Renal pelvis (tissue), 4 donors: Measurements from ENCODE around the gene SSBP2. TPM values are rescaled to one million over a fixed set of nuclear protein-coding genes. Genes with fewer than 3 reads are reported as not detected.
"Not testable (repeated sequence)": the region's sequence is repeated elsewhere in the genome, so short reads cannot be mapped to it uniquely, and the experiment has no call there.

ENCODE experiments used
- DNase-seq: peaks from one replicate; pipeline ENCODE4 v3.0.0-alpha.2; 2013
- polyA plus RNA-seq, 3 donors: library from polyadenylated mRNA; unstranded; fragments of 120-200 nt; gene quantifications; one replicate each; pipeline ENCODE4 v1.2.1, GENCODE V29; 2013; ENCODE audit not compliant: insufficient read length in 3 of 3

The SSBP2 gene
- polyA plus RNA-seq, 3 donors = 80.7 to 85.0 (median 82.9) TPM

- DNase-seq = no peak
Measured at GRCh38 chr5:81435023-81435422, 315.9 kb downstream of the SSBP2 start.

- no peak for DNase-seq
Measured at GRCh38 chr5:81429985-81430384, 320.9 kb downstream of the SSBP2 start.

GRCh38 chr5:81429363-81429762 lies 321.5 kb downstream of the SSBP2 start:
- no peak for DNase-seq

GRCh38 chr5:81428861-81429260 lies 322.0 kb downstream of the SSBP2 start:
- DNase-seq = no peak

- DNase-seq = no peak
Measured at GRCh38 chr5:81428446-81428845, 322.5 kb downstream of the SSBP2 start.

DNA sequence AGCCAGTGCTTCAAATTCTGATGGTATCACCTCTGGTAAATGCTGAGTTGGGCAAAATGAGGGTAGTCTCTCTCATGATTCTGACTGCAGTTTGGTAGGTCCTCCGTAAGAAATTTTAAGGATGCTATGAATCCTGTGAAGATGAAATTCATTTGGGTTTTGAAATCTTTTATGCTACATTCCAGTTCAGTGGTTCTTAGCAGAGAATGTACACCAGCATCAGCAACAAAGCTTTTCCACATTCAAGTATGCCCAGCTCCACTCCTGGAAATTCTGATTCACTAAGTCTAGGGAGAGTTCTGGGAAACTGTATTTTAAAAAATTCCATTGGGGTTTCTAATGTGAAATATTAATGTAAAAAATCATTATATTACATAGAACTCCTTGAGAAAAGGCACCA lies 323.3 kb downstream of the SSBP2 start:
- DNase-seq = no peak

DNA sequence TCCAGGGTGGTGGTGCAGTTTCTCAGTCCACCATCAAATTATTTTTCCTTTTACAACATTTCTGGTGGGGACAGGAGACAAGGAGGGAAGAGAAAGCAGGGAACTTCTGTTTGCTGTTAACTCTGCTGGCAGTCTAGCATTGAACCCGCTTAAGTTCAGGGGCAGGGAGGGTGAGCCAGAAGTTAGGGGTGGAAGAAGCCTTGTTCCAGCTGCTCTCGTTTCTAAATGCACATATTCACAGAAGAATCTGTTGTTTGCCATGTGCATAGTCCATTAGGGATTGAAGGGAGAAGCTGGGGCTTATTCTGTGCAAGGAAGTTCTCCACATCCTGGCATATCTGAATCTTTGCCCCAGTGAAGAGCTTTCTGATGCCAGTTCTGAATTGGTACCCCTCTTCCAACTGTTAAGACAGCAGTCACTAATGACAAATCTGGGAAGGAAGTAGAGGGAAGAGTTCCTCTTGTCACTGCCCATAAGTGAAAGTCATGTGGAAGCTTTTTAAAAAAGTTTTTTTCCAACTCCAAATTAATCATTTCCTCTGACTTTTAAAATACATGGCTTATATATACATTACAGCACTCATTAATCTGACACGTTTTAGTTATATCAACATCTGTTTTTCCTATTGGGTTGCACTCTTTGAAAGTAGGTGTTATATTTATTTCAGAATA lies 324.4 kb downstream of the SSBP2 start:
- DNase-seq = no peak

GRCh38 chr5:81425569-81425968 lies 325.3 kb downstream of the SSBP2 start:
- peak; percentile 47 for DNase-seq

DNA sequence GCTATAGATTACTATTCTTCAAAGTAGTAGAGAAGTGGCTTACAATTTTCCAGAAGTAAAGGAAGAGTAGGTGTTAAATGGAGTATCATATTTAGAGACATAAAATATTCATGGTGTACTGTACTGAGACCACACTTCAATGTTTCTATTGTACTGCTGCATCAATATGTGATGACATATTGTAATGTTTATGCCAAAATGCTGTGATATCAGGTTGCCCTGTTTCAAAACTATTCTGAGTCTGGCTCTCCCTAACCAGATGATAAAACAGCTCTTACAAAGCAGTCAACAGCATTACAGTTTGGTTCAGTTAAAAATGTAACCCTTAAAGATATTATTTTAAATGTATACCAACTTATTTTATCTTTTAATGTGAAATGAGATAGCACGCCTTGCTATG lies 326.2 kb downstream of the SSBP2 start:
- no peak for DNase-seq

DNA sequence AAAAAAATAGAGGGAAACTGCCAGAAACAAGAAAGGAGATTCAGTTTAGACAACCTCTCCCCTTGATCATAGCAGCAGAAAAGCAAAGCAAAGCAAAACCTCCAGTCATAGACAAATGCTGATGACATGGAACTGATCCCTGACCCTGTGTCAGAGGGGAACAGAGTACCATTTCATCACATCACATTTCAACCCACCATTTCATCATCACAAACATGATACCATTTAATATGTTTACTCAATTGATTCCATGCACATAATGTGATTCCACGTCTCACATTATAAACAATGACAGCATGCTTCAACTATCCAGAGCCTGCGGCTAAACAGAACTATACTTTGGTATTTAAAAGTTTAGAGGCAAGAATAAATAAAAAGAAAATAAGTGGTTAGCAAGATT lies 328.2 kb downstream of the SSBP2 start:
- DNase-seq = no peak

- DNase-seq = no peak
Measured at GRCh38 chr5:81420039-81420667, 330.7 kb downstream of the SSBP2 start.

GRCh38 chr5:81418606-81419005 lies 332.3 kb downstream of the SSBP2 start:
- DNase-seq = no peak

DNA sequence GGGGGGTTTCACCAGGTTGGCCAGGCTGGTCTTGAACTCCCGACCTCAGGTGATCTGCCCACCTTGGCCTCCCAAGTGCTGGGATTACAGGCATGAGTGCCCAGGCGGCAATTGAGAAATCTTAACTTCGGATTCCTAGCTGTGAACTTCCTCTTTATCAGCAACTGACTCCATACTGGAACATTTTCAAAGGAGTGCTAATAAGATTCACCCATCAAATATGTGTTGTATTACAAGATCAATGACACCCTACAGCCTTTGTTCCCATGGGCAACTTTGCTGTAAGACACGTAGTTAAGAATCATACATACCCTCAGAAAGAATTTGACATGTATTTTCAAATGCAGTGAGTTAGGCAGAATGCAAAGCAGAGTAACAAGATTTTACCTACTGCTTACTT lies 333.8 kb downstream of the SSBP2 start:
- DNase-seq = no peak

- no peak for DNase-seq
Measured at GRCh38 chr5:81409896-81410295, 341.0 kb downstream of the SSBP2 start.

GRCh38 chr5:81409361-81409760 lies 341.5 kb downstream of the SSBP2 start:
- DNase-seq = no peak

GRCh38 chr5:81408496-81408895 lies 342.4 kb downstream of the SSBP2 start:
- no peak for DNase-seq

GRCh38 chr5:81407811-81408210 lies 343.1 kb downstream of the SSBP2 start:
- not testable (repeated sequence) for DNase-seq

DNA sequence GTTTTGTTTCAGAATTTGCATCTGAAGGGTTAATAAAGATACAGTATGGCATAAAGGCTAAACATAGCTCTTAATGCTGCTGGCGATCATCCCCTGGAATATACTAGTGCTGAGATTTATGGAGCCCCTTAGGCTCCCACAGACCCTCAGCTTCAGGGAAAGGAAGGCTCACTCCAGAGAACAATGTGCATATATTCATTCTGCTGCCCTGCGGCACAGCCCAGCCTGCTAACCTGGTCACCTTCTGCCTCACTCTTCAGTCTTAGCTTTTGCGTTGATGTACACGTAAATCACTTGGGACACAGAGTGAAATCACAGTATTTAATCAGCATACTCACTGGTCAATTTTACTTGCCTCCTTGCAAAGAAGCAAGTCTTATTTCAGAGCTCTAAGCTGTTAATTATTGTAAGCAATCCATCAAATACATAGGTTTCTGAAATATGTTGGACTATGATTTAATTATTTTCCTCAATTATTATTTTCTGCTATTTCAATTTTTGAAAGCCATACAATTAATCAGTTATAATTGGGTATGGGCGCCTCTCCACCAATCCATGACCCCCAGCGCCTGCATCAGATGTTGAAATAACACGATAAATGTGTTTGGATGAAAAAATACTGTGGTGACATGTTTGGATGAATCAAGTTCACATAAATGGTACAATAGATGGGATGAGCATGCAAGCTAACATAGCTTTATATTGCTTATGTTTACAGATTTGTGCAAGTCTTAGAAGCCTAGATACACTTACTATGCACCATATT lies 345.6 kb downstream of the SSBP2 start:
- DNase-seq = no peak

- DNase-seq = no peak
Measured at GRCh38 chr5:81402192-81402930, 348.5 kb downstream of the SSBP2 start.

DNA sequence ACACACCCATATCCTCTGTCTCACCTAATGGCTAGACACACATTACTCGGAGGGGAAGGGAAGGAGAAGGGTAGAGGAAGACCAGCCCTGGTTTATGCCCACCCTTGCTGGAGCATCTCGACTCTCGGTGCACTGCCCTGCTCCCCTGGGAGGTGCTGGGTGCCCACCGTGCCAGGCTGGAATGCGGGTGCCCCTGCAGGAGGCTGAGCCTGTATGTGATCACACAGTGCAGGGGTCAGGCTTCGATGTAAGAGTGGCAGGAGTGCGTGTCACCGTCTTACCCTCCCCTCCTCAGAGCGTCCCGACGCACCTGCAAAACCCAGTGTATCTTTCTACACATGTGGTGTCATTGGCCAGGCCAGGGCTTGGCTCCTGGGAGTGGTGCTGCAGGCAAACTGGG lies 349.6 kb downstream of the SSBP2 start:
- DNase-seq = no peak

DNA sequence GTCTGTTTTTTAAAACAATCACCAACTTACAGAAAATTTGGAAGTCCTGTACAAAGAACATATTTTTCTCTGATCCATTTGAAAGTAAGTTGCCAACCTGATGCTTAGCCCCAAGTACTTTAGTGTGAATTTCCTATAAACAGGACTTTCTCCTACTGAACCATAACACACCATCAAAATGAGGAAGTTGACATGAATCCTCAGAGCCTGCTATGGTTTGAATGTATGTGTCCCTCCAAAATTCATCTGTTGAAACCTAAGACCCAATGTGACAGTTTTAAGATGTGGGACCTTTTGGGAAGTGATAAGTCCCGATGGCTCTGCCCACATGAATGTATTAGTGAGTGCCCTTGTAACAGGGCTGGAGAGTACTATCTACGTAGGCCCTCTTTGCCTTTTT lies 350.5 kb downstream of the SSBP2 start:
- DNase-seq = no peak

DNA sequence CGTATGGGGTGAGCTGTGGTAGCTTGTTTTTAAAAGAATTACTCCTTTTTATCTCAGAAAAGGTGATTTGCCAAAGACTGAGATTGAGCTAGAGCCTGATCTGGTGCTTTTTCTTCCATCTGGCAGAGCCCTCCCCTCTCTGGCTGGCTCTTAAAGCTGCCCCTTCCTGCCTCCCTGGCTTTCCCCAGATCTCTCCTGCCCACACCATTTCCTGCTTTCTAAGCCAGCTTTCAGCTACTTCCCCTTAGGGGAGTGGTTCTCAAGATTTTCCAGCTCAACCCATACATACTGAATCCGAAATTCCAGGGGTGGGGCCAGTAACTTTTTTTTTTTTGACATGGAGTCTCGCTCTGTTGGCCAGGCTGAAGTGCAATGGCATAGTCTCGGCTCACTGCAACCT lies 352.2 kb downstream of the SSBP2 start:
- DNase-seq = no peak

DNA sequence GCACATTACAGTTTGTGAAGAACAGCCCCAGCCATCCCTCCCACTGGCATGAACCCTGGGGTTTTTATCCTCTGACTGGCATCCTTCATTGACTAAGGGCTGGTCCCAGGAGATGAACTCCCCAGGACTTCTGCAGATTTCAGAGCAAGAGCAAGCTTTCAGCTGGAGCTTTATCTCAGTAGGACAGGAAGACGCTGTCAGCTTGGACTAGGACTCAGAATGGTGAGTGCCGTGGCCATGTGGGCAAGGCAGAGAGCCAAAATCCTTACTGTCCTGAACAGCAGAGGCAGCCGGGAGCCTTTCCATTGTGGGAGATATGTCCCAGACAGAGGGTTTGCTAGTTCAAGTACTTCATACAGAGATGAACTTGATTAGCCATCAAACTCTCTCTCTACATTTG lies 353.7 kb downstream of the SSBP2 start:
- DNase-seq = no peak
